Stimulated activated CD4-positive, alpha-beta T cell treated with anti-CD3 and anti-CD28 coated beads, TNF-alpha, amount 100 ng/mL, for 1 hour (primary cell): ENCODE data around the gene LRRTM4.
"Not testable (repeated sequence)": the region's sequence is repeated elsewhere in the genome, so short reads cannot be mapped to it uniquely, and the experiment has no call there.

Experiments
- DNase-seq, 3 donors: peaks; one replicate each; pipeline ENCODE4 v3.0.0-alpha.2; 2020; ENCODE audit warnings: low read depth in 3 of 3, low spot score in 1 of 3

The LRRTM4 gene

GRCh38 chr2:77088424-77088823 is 433.8 kb downstream of the LRRTM4 start:
- not testable (repeated sequence) for DNase-seq

- DNase-seq = no peak
These were observed 434.2 kb downstream of the LRRTM4 start for GRCh38 chr2:77087987-77088414.

GRCh38 chr2:77086478-77086877 is 435.7 kb downstream of the LRRTM4 start:
- DNase-seq = no peak

- DNase-seq = no peak
These were observed 436.1 kb downstream of the LRRTM4 start for GRCh38 chr2:77086051-77086450.

DNA sequence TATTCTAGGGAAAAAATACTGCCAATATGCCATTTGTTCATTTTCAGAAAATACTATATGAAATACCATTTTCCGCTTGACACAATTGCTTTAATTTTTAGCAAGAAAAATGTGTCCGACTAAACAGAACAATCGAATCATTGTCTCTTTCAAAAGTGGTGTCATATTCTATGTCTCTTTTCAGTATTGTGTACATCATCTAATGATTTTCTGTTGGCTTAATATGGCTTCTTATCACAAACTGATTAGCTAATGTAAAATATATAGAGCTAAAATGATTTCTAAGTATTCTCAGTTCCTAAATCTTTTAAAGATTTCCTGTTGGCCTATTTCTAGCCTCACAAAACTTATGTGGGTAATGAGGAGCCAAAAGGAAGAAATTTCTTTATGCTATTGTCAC is 436.6 kb downstream of the LRRTM4 start:
- no peak for DNase-seq

DNA sequence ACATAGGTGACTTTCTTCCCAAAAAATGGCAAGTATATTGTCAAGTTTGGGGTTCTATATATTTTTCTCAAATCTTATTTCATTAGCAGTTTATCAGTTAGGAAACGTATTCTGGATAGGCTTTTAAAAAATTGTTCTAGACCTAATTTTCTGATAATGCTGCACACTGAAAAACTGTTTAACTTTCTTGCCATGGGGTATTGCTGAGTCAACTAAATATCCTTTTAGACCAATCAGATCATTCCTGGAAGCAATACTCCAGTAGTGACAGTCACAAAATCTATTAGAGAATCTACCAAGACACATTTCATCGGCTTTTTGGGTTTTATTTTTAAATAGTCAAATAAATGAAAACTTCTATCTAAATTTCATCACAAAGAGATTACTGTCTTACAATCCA is 440.6 kb downstream of the LRRTM4 start:
- no peak for DNase-seq

GRCh38 chr2:77064324-77064723 is 457.9 kb downstream of the LRRTM4 start:
- DNase-seq = no peak

- no peak for DNase-seq
These were observed 467.2 kb downstream of the LRRTM4 start for GRCh38 chr2:77054938-77055337.

GRCh38 chr2:77046339-77046738 is 475.8 kb downstream of the LRRTM4 start:
- no peak for DNase-seq

GRCh38 chr2:77045456-77045855 is 476.7 kb downstream of the LRRTM4 start:
- not testable (repeated sequence) for DNase-seq

DNA sequence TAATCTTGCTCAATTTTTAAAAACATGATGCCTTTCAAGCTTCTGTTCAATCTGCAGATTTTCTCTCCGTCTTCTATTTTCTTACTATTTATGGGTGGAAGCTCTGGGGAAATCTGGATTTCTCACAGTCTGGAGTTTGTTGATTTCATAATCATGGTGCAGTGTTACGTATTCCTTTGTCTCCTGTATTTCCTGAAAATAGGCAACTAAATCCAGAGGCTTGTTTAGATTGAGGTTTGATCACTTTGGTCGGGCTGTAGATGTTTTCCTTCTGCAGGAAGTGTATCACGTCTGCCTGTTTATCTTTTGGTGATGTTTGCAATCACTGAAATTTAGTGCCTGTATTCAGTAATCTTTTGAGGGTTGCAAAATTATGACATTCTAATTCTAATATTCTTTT is 487.7 kb downstream of the LRRTM4 start:
- no peak for DNase-seq

DNA sequence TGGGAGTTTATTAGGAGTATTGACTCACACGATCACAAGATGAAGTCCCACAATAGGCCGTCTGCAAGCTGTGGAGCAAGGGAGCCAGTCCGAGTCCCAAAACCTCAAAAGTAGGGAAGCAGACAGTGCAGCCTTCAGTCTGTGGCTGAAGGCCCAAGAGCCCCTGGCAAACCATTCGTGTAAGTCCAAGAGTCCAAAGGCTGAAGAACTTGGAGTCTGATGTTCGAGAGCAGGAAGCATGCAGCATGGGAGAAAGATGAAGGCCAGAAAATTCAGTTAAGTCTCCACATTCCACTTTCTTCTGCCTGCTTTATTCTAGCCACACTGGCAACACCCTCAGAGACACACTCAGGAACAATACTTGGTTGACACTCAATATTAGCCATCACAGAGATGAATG is 492.9 kb downstream of the LRRTM4 start:
- not testable (repeated sequence) for DNase-seq

DNA sequence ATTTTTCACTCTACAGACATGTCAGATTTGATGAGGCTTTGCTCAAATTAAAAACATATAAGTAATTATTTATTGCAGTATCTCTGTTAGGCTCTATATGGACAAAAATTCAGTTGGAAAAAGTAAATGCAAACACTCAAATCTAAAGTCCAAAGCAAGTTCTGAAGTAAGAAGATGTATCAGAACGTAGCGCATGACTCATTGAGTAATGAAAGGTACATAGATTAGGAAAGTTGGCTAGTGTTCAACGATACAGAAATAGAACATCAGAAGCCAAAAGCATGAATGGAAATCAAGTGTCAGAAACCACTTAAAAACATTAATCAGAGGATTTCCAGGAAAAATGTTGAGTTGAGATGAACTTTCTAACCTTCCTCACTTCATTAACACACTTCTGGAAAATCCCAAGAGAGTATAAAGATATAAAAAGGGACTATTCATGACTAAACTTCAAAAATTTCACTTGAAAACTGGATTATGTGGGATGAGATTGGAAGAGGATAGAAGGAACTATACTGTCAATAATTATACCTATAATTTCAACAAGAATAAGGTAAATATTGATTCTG is 494.1 kb downstream of the LRRTM4 start:
- no peak for DNase-seq

- DNase-seq = no peak
These were observed 496.5 kb downstream of the LRRTM4 start for GRCh38 chr2:77025714-77026113.

DNA sequence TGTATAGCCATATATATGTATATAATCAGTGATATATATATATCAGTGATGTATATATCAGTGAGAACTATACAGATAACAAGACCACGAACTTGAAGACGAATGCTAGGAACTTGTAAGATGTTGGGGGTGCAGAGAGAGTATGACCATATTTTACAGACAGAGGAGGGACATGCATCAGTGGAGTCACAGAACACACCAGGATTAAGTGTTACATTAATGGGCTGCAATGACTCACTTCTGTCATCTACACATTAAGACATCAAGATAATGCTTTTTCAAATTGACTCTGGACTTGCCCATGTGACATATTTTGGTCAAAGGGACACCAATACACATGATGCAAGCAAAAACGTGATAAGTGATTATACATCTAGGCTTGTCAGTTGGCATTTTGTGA is 501.0 kb downstream of the LRRTM4 start:
- no peak for DNase-seq

DNA sequence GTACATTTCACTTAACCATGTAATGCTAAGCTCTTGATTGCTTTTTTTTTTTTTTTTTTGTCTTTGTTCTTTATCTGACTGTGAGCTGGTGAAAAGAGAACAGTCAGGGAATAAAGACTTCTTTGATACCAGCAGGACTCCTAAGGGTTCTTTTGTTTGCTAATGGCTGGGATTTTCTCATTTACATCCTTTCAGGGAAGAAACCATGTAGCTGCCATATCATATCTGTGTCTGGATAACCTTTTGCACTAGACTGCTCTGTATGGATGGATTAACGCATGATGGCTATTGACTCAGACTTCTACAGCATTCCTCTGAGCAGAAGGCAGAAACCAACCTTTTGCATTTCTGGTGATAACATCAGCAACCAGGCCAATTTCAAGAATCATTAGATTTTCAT is 504.0 kb downstream of the LRRTM4 start:
- no peak for DNase-seq

- no peak for DNase-seq
These were observed 504.8 kb downstream of the LRRTM4 start for GRCh38 chr2:77017355-77017745.

DNA sequence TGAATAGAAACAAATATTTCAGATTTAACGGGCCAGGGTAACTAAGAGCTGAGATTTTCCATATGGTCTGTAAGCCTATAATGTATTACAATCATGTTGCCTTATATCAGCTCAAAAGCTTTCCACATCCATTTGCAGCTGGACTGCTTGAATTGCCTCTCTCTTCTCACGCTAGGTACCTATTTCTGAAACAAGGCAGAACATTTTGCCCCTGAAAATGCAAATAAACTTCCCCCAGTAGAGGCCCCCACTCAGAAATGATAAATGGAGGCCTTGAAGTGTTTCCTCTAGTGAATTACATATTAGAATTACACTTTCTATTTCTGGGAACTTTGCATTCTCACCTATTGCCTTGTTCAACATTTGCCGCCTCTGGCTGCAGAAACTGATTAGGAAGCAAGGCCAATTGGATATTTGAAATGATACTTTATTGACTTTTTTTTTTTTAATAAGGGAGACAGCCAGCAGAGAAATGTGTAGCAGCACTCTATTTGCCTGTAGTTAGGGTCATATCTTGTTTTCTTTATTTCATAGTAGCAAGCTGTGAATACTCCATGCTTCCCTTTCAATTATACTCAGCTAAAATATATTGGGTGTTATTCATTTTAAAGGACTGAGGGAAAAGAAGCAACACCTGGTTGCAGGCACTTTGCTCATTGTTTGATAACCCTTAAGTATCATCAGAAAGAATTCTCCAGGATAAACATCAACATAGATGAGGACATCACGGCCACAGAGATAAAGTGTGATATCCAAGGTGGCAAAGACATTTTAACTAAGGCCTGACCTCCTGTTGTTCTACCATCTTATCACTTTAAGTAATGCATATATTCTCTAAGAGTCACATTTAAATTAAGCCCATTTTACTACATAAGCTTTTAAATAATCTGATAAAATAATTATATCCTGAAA is 505.5 kb downstream of the LRRTM4 start:
- no peak for DNase-seq

DNA sequence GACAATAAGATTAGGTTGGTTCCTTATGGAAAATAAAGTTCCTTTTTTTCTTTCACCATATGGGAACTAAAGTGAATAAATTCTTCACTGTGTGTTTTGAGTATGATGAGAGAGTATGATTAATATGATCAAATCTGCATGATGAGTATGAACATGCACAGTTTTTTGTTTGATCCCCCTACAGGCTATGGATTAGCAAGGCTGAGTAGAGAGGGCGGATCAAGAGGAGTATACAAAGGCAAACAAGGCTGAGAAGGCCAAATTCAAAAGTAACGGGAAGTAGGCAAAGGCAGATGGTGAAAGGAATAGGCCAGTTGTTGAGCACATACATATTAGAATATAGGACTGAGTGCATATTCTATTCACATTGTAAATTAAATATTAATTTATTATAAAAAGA is 508.2 kb downstream of the LRRTM4 start:
- no peak for DNase-seq

DNA sequence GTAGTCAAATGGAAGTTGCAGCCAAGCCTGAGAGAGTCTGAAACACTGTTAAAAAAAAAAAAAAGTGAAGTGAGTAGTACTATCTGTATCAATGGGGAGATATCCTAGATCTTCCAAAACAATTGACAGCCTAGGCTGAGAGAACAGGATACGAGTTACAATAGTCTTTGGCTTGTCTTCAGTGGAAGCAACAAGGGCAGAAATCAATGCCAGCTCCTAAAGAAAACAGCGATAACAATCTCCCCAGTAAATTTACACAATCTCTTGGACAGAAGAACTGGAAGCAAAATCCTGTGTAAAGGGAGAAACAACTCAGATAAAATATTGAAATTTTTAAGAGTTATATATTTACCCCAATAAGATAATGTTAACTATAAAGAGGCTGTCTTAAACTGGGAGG is 508.7 kb downstream of the LRRTM4 start:
- DNase-seq = no peak

GRCh38 chr2:77009307-77009706 is 512.9 kb downstream of the LRRTM4 start:
- no peak for DNase-seq

DNA sequence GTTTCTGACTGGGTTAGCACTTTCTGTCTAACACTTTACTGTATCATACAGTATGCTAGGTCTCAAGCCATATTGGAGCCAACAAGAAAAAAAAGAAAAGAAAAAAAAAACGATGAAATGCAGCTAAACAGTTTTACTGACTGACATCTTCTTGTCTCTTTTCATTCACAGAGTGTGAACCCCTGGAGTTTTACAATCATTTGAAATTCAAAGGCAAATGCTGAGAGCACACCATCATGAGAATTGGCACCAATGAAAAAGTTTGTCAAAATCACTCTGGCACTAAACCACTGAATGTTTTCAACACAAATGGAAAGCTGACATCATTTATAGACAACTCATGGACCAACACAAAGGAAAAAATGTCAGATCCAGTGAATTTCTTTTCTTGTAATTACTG is 513.3 kb downstream of the LRRTM4 start:
- no peak for DNase-seq

GRCh38 chr2:77007686-77008085 is 514.5 kb downstream of the LRRTM4 start:
- DNase-seq = no peak
